ENCODE measurements around the gene BLOC1S3. TPM values are rescaled to one million over a fixed set of nuclear protein-coding genes. Genes with fewer than 3 reads are reported as not detected.

Gene BLOC1S3
- total and polyA plus RNA-seq, 2 of the 13 experiments (the other 11 are each of a cell fraction or from before 2014, with no cell fraction given): 4.3 to 4.8 TPM

GRCh38 chr19:45218426-45218825 is 39.8 kb downstream of the BLOC1S3 start:
- Histone ChIP-seq H3K9me3 (ENCODE audit: low read length) (no peaks in the 10 kb centered on the region), H4K20me1 (ENCODE audit: insufficient read depth, low read length) (no peaks in the 10 kb centered on the region), H3K79me2 (ENCODE audit: insufficient read depth, low read length) (no peaks in the 10 kb centered on the region), H3K36me3 (replicated peaks in 1 of 2; ENCODE audit: control insufficient read depth in 1 of 2, insufficient read depth in 2 of 2, low read length in 2 of 2) (no peaks in the 10 kb centered on the region), H2AFZ (ENCODE audit: low read length) (no peak overlapping the region), H3K4me2 (ENCODE audit: low read depth, low read length) (no peak overlapping the region), H3K4me1 (ENCODE audit: insufficient read depth, low read length) (0 out of 2 replicates have a peak, but pooled peaks cover 8% of the 10 kb centered on the region), H3K27me3 (ENCODE audit: control insufficient read depth in 1 of 2, insufficient read depth in 2 of 2, low read length in 2 of 2) (peaks cover 15 to 65% of the 10 kb centered on the region in 2 experiments), H3K9ac (ENCODE audit: insufficient read depth, low read depth, low read length) (no peak overlapping the region), H3K4me3 (replicated peaks in 1 of 3; ENCODE audit: insufficient read depth in 1 of 3, low read depth in 2 of 3, low read length in 3 of 3) (no peak overlapping the region), H3K27ac (ENCODE audit: extremely low read length, insufficient read depth, low read length) (no peak overlapping the region)
- ATAC-seq (no peak), FAIRE-seq (no peak), DNase-seq (ENCODE audit: low spot score) (no peak)
- ChIA-PET POLR2A (interaction anchor here (0.7 kb wide), 1 partner anchor 15 kb away, joined by 3 read pairs; no protein-coding TSS in a partner anchor), CTCF (ENCODE audit: low intra/inter-chr PET ratio, low total read pairs) (no interaction called here)
- in situ Hi-C loops (cut with HindIII; ENCODE audit: extremely low pct_ligation_motif_present, low pct_unique_long_range_greater_than_20kb): no loop called here
- BruUV-seq (replicated peaks): no TSS peak
- 25% methylated on average over 4 of the region's 4 CpGs for WGBS (ENCODE audit: low lambda C conversion rate)
- TF ChIP-seq LCORL (IDR thresholded peaks at IDR 0.05) (no peak), LCORL (CRISPR knock-in tag; IDR thresholded peaks at IDR 0.05) (no peak), ZNF33B (CRISPR knock-in tag; IDR thresholded peaks at IDR 0.05) (no peak), ZNF557 (CRISPR knock-in tag; IDR thresholded peaks at IDR 0.05) (no peak), ZNF747 (CRISPR knock-in tag; IDR thresholded peaks at IDR 0.05; ENCODE audit: borderline replicate concordance) (no peak), ZFP36L2 (CRISPR knock-in tag; IDR thresholded peaks at IDR 0.05) (no peak), PPARG (CRISPR knock-in tag; conservative IDR thresholded peaks at IDR 0.05) (no peak), ZNF773 (CRISPR knock-in tag; IDR thresholded peaks at IDR 0.05; ENCODE audit: borderline replicate concordance) (no peak), KDM2A (CRISPR knock-in tag; IDR thresholded peaks at IDR 0.05; ENCODE audit: borderline replicate concordance, low read depth) (no peak), ZNF530 (CRISPR knock-in tag; IDR thresholded peaks at IDR 0.05; ENCODE audit: low read depth) (no peak)
- TF ChIP-seq, protein P1, sequence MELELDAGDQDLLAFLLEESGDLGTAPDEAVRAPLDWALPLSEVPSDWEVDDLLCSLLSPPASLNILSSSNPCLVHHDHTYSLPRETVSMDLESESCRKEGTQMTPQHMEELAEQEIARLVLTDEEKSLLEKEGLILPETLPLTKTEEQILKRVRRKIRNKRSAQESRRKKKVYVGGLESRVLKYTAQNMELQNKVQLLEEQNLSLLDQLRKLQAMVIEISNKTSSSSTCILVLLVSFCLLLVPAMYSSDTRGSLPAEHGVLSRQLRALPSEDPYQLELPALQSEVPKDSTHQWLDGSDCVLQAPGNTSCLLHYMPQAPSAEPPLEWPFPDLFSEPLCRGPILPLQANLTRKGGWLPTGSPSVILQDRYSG (CRISPR knock-in tag; IDR thresholded peaks at IDR 0.05): no peak
- intact Hi-C loops (cut with micrococcal nuclease; ENCODE audit: unreplicated experiment): no loop called here

Data from HepG2 (cell line).